HFF-Myc (cell line): Measurements from ENCODE around the gene NPC1.

Source experiments
- DNase-seq: peaks from one replicate; pipeline ENCODE4 v3.0.0-alpha.2; 2011; ENCODE audit warnings: low read depth; ENCODE audit errors: extremely low read depth
- H3K4me3 ChIP-seq: replicated peaks from 2 replicates; pipeline ENCODE4 v1.5.1; 2011; ENCODE audit warnings: low read depth, mild to moderate bottlenecking, control low read depth, low read length
- CTCF ChIP-seq: IDR thresholded peaks from 2 replicates; pipeline ENCODE4 v1.5.1; 2012; ENCODE audit warnings: mild to moderate bottlenecking, low read depth, low read length, control low read depth; ENCODE audit errors: missing control alignments

NPC1 gene

GRCh38 chr18:23572012-23572411, 14.3 kb downstream of the NPC1 start:
- no peak for TF ChIP-seq CTCF
- no peak overlapping the region for H3K4me3 ChIP-seq
- DNase-seq: no peak

GRCh38 chr18:23570912-23571504, 15.3 kb downstream of the NPC1 start:
- no peak overlapping the region for H3K4me3 ChIP-seq
- DNase-seq: no peak
- no peak for TF ChIP-seq CTCF

- TF ChIP-seq CTCF: no peak
- no peak overlapping the region for H3K4me3 ChIP-seq
- no peak for DNase-seq
Observed at GRCh38 chr18:23569299-23570063, 16.8 kb downstream of the NPC1 start.

GRCh38 chr18:23568281-23569138, 17.8 kb downstream of the NPC1 start:
- TF ChIP-seq CTCF: no peak
- DNase-seq: no peak
- H3K4me3 ChIP-seq: no peak overlapping the region

- no peak for DNase-seq
- no peak overlapping the region for H3K4me3 ChIP-seq
- no peak for TF ChIP-seq CTCF
Observed at GRCh38 chr18:23567671-23568070, 18.6 kb downstream of the NPC1 start.

GRCh38 chr18:23565916-23566547, 20.3 kb downstream of the NPC1 start:
- TF ChIP-seq CTCF: no peak
- DNase-seq: no peak
- H3K4me3 ChIP-seq: no peak overlapping the region
